ELF-1 (cell line): Measurements from ENCODE around the gene MRTFA.

Source experiments
- DNase-seq: peaks from one replicate; pipeline ENCODE4 v3.0.0-alpha.2; 2016; ENCODE audit warnings: low read depth, low spot score

MRTFA gene

DNA sequence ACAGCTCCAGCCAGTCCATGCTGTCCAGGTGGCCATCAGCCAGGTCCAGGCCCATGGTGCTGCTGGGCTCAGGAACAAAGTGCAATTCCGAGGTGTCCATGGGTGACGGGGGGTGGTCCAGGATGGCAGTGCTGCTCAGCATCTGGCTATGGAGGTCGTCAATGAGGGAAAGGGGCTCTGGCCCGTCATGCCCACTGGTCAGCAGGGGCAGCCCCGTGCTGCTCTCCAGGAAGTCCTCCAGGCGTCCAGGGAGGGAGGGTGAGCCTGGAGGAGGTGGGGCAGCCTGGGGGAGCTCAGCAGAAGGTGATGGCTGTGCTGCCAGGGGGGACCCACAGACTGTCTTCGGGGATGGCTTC lies 225.0 kb downstream of the MRTFA start:
- no peak for DNase-seq

DNA sequence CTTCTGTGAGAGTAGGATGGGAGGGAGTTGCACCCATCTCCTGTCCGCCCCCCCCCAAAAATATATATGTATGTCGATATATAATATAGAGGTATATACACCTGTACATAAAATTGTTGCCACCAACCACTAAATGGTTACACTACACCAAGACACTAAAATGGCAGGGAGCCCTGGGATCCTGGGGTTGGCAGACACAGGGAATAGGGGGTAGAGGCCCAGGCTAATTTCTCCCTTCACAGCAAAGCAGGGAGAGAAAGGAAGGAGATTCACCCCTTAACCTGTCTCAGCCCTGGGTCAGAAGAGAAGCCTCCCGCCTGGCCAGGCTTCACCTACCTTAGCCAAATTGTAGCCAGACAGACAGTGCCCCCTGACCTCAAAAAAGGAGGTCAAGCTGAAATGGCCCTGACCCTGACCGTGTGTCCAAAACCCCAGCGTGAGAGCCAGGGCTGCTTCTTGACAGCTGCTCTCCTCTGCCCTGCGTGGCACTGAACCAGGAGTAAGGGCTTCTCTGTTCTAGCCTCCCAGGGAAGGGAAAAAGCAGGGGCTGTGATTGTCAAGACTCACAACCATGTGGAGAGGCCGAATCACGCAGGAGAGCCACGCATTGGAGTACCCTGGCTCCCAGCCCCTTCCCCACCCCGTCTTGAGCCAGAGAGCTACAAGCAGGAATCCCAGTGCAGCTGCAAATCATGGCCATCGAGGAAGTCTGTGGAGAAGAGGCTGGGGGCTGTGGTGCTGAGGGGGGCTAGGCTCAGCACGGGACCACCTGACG lies 225.6 kb downstream of the MRTFA start:
- no peak for DNase-seq

DNA sequence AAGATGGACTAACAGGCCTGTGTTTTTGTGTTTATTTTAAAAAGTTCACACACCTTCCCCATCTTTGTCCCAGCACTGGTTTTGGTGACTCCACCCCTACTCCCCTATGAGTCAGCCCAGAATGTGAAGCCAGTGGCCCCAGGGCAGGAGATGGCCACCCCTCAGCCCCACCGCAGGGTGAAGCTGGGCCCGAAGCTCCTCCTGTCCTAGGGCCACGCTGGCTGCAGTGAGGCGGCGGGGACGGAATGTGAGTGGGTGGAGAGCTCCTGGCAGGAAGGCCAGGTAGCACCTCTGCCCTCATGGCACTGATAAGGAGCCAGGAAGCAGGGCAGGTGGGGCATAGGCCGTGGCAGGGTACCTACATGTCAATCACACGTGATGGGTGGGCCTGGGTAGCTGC lies 226.2 kb downstream of the MRTFA start:
- peak; percentile 17 for DNase-seq

DNA sequence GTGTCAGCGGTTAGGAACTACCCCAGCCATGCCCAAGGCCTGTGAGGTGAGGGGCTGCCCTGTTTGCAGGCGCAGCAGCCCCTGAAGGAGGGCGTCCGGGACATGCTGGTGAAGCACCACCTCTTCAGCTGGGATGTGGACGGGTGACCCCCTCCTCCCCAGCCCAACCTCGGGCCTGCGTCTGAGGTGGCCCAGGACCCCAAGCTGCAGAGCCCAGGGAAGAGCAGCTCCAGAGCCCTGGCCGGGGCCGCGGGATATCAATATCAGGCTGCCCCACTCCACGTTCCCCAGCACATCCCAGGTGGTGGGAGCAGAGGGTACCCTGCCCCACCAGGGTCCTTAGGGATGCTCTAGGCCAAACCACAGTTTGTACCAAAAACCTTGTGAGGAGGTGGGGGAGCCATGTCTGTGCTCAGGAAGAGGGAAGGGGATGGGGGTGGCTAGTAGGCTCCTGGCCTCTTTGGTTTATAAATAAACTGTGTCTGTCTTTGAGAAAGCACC lies 226.9 kb downstream of the MRTFA start:
- DNase-seq: no peak

DNA sequence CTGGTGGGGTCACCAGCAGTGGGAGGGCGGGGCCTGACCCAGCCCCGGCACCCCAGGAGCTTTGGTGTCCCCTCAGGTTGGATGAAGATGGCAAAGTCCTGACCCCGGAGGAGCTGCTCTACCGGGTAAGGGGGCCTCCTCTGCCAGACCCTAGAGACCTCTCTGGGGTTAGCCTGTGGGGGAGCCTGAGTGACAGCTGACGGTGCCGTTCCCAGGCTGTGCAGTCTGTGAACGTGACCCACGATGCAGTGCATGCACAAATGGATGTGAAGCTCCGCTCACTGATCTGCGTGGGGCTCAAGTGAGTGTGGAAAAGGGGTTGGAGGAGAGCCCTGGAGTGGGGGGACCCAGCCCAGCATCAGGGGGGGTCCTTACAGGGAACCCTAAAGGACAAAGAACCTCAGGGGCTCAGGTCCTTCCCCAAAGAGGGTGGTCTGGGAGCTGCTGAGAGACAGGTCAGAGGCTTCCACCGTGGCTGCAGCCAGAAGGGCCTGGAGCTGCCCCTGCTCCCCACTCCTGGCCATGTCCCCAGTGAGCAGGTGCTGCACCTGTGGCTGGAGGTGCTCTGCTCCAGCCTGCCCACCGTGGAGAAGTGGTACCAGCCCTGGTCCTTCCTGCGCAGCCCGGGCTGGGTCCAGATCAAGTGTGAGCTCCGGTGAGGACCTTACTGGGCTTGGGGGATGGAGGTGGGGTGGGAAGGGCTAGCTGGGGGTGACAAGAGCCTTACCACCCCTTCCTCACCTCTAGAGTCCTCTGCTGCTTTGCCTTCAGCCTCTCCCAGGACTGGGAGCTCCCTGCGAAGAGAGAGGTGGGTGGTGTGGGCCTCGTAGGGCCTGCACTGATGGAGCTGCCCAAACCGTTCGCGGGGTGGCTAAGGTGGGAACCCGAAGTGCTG lies 227.6 kb downstream of the MRTFA start:
- no peak for DNase-seq

DNA sequence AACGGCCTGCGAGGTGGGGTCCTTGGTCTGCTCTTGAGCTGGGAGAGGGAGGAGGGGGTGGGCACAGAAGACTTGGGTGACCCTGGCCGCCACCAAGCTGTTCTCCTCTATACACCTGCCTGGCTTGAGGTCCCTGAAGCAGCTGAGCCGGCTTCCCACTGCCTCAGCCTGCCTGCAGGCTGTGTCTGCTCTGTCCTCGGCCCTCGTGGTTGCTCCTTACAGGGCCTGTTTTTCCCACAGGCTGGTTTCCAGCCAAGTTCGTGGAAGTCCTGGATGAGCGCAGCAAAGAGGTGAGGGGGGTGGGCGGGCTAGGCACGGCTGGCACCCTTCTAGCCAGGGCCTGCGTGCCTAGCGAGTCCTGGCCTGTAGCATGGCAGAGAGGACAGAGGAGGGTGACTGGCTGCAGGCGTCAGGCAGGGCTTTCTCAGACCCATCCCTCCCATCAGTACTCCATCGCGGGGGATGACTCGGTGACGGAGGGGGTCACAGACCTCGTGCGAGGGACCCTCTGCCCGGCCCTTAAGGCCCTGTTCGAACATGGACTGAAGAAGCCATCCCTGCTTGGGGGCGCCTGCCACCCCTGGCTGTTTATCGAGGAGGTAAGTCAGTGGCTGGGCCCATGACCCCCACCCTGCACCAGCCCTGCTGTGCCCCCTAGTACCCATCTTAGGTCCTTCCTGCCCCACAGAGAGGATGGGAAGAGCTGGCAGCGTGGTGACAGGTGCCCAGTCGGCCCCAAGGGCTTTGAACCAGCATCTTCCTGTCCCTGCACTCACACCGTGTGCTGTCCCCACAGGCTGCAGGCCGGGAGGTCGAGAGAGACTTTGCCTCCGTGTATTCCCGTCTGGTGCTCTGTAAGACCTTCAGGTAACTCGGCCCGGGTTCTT lies 228.4 kb downstream of the MRTFA start:
- no peak for DNase-seq

DNA sequence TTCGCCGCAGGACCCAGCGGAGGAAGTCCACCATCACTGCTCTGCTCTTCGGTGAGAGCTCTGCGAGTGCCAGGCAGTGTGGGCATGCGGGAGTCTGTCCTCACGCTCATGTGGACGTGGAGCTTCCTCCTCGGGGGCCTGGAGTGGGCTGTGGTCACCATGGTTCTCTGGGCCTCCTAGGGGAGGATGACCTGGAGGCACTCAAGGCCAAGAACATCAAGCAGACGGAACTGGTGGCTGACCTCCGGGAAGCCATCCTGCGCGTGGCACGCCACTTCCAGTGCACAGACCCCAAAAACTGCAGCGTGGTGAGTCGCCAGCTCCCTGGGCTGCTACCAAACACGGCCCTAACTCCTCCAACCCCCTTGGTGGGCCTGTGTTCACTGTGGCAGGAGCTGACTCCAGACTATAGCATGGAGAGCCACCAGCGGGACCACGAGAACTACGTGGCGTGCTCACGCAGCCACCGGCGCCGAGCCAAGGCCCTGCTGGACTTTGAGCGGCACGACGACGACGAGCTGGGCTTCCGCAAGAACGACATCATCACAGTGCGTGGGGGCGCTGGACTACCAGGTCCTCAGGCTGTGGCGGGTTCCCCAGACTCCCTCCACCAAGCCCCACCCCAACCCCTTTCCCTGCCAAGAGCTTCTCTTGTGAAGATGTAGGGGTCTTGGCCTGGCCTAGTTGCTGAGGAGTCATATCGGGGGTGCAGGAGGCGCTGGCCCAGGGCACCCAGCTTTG lies 229.3 kb downstream of the MRTFA start:
- DNase-seq: no peak

DNA sequence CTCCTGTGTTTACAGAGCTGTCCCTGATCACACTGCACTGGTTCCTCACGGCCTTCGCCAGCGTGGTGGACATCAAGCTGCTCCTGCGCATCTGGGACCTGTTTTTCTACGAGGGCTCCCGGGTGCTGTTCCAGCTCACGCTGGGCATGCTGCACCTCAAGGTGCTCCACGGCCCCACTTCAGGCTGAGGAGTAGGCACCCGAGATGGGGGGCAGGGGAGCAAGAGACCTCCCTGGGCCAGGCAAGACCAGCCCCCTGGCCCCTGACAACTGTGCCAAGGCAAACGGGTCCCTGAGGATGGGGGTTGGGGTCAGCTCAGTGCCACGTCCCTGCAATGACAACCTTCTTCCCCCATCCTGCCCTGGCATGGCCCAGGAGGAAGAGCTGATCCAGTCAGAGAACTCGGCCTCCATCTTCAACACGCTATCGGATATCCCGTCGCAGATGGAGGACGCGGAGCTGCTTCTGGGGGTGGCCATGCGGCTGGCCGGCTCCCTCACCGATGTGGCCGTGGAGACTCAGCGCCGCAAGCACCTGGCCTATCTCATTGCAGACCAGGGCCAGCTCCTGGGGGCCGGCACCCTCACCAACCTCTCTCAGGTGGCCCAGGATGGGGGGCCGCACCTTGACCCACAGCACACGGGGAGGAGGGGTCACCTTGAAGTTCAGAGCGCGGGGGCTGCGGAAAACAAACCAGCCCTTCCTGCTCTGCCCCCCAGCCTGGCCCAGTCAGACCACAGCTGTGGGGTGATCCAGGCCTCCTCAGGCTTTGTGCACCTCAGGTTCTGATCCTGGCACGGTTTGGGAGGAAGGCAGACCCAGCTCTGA lies 230.2 kb downstream of the MRTFA start:
- DNase-seq: no peak

DNA sequence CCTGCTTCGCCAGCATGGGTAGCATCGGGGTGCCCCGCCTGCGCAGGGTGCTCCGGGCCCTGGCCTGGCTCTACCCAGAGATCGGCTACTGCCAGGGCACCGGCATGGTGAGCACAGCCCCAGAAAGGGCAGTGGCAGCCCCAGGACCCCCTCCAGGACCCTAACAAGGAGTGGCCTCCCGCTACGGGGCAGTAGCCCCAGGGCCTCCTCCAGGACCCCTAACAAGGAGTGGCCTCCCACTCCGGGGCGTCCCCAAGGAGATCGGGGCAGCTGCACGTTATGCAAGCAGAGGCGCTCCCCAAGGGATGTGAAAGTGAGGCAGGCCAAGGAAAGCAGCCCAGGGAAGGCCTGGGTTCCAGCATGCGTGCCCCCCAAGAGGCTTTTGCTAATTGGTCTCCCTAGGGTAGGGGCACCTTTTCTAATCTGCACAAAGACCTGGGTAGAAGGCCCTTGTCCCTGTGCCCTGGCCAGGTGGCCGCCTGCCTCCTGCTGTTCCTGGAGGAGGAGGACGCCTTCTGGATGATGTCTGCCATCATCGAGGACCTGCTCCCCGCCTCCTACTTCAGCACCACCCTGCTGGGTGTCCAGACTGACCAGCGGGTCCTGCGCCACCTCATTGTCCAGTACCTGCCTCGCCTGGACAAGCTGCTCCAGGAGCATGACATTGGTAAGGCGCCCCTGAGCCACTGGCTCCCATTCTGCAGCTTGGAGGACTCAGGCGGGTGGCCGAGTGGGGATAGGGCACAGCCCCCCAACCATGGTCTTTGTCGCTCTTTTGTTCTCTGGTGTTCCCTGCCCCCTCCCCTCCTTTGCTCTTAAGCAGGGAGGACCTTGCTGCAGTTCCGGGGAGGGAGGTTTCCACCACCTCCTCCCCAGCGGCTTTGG lies 231.1 kb downstream of the MRTFA start:
- no peak for DNase-seq

DNA sequence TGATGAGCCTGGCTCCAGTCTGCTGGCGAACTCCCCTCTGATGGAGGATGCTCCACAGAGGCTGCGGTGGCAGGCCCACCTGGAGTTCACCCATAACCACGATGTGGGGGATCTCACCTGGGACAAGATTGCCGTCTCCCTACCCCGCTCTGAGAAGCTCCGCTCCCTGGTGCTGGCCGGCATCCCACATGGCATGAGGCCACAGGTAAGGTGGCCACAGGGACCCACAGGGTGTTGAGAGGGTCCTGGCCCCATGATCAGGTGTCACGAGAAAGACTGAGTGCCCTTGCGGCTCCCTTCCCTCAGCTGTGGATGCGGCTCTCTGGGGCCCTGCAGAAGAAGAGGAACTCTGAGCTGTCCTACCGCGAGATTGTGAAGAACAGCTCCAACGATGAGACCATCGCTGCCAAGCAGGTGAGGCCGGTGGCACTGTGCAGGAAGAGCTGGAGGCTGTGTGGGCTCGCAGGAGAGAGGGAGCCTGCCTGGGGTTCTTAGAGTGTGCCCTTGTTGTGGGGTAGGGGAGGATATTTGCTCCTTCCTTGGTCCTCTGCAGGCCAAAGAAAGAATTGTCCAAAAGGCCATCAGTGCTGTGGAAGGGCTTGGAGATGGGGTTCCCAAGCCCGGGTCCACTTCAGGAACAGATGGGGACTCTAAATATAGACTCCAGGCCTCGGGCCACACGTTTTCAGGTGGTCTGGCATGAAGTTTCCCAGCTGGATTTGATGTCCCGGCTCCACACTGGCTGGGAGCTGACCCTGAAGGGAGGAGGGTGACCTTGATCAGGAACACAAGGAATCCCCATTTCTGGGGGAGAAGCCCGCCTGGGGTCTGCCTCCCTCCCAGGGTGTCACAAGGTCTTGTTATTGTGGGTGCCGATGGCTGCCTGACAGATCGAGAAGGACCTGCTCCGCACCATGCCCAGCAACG lies 232.0 kb downstream of the MRTFA start:
- DNase-seq: no peak

DNA sequence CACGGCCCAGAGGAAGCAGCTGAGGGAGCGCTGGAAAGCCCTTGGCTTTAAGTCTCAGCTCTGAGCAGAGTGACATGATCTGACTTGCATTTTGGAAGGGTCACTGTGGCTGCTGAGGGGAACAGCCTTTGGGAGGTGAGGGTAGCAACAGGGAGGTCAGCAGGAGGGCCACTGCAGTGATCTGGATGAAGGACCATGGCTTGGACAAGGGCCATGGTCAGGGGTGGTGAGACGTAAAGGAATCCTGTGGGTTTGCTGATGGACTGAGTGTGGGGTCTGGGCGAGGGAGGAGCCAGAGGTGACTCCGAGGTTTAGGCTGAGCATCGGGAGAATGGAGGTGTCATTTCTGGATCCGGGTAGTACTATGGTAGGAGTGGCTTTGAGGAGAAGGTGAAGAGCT lies 232.9 kb downstream of the MRTFA start:
- DNase-seq: no peak

DNA sequence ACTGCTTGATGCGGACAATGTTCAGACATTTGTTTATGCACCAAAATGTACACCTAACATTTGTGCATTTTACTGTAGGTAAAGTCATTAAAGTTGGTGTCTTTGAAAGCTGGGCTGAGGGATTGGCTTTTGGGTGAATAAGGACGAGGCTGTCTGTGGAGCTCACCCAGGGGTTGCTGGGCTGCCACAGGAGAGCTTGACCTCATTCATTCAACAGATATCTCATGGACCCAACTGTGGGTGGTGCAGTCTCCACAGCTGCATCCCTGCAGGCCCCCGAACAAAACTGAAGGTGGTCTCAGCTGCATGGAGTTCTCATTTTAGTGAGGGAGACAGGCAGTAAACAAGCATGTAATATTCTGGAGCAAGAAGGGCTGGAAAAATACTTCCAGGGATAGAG lies 233.4 kb downstream of the MRTFA start:
- no peak for DNase-seq

DNA sequence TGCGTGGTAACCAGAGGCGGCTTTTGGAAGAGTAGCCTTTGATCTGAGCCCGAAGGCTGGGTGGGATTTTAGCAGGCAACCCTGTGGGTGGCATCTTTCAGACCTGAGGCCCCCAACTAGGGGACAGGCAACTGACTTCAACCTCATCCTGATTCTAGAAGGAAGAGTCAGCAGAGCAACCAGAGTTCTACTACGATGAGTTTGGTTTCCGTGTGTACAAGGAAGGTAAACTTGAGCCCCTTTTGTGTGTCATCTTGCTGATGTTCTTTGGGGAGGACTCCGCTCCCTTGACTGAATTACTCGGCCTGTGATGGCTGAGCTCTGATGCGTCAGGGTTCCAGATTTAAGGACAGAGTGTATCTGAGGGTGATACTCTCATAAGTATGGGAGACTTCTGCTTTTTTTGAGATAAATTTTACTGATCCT lies 234.5 kb downstream of the MRTFA start:
- DNase-seq: no peak

DNA sequence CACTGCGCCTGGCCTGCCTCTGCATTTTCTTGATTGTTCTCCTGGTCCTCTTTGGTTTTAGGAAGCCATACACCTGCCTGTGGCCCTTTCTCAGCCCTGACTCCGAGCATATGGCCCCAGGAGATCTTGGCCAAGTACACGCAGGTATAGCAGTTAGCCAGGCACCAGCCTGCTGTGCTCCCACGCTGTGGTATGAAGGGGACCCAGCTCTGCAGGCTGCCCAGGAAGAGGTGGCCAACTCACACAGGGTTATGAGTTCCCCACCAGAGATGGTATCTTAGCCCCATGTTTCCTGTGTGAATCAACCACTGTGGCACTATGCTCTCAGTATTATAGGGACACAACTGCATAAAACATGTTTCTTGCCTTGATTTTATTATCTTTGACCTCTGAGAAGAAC lies 235.0 kb downstream of the MRTFA start:
- no peak for DNase-seq

DNA sequence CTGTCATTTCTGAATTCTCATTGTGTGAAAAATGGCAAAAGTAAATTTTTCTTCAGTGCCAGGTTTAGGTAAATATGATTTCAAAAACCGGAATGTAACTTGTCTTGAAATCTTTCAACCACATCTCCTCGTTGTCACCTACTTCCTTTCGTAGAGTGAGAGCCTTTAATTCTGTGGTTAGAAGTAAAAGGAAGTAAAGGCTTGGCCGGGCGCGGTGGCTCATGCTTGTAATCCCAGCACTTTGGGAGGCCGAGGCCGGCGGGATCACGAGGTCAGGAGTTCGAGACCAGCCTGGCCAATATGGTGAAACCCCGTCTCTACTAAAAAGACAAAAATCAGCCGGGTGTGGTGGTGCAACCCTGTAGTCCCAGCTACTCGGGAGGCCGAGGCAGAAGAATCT lies 236.4 kb downstream of the MRTFA start:
- DNase-seq: no peak

DNA sequence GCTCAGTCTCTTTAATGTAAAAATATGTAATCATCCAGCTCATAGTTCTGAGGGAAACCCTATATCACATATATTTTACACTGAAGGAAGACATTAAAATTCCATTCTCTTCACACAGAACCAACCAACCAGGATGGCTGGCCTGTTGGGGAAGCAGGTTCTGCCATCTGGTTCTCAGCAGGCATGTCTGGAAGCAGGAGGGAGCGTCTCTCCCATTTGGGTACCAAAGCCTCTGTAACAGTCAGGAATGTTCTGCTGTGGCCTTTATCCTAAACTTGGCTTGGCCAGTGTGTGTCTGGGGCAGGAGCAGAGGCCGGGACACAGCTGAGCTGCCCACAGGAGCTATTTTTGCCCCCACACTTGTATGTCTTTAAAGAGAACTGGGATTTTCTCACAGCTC lies 236.9 kb downstream of the MRTFA start:
- no peak for DNase-seq

DNA sequence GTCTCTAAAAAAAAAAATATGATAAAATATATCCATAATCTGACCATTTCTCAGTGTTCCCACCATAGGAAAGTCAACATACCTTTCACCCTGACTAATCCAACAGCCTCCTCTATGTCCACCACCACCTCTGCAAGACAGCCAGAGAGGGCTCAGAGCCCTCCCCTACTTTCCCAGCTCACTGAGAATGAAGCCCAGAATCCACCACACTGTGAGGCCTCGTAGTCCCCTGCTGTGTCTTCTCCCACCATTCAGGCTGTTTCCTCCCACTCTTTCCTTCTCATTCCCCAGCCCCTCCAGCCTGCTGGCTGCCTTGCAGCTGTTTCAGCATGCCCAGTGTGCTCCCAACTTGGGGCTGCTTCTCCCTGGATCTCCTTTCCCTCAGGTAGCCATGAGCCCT lies 239.1 kb downstream of the MRTFA start:
- peak; percentile 27 for DNase-seq

DNA sequence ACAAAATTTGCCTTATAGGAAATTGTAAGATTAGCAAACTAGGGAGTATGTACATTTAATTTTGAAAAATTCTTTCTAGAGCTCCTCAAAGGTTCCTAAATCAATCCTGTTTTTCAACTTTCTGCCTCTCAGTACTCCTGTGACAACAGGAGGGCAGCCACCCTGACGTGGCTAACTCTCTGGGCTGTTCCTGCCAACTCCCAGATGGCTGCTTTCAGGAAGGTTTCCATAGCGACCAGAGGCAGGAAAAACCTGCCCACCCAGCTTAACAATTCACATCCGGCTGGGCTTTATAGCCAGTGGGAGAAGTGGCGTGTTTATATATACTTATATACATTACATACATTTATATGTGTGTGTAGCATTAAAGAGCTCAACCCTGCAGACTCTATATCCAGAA lies 239.6 kb downstream of the MRTFA start:
- DNase-seq: peak; percentile 88
